Activated T-cell treated with anti-CD3 and anti-CD28 coated beads, Interleukin-2, amount 50 U/mL, for 72 hours (primary cell): ENCODE results near the gene CNGA4. TPM values are rescaled to one million over a fixed set of nuclear protein-coding genes. Genes with fewer than 3 reads are reported as not detected.
A peak's percentile ranks its signal among the peaks of the same experiment; 100 is the strongest.

Experiments used
- ATAC-seq, 2 donors: fragments of 150-1000 bp; cut with Tn5 transposase; replicated peaks in 1 of 2; 2 replicates each; pipeline ENCODE4 v1.10.0; 2021; ENCODE audit warnings: moderate library complexity in 2 of 2, mild to moderate bottlenecking in 1 of 2
- DNase-seq, 2 donors: peaks; one replicate each; pipeline ENCODE4 v3.0.0; 2021 to 2022; ENCODE audit warnings: mixed read lengths in 1 of 2
- H3K27ac Mint-ChIP-seq: one replicate; pipeline ENCODE4 v1.8.0; 2022; ENCODE audit warnings: mild to moderate bottlenecking, moderate library complexity, mixed read lengths
- H3K27me3 Mint-ChIP-seq: one replicate; pipeline ENCODE4 v1.8.0; 2022; ENCODE audit warnings: low read depth, mixed read lengths
- H3K36me3 Mint-ChIP-seq, 2 donors: one replicate each; pipeline ENCODE4 v1.8.0; 2022; ENCODE audit warnings: mixed read lengths in 2 of 2, mild to moderate bottlenecking in 1 of 2; ENCODE audit not compliant: insufficient read depth in 2 of 2
- H3K4me1 Mint-ChIP-seq: one replicate; pipeline ENCODE4 v1.8.0; 2022; ENCODE audit warnings: low read depth, mixed read lengths
- H3K4me3 Mint-ChIP-seq, 2 donors: one replicate each; pipeline ENCODE4 v1.8.0; 2022; ENCODE audit warnings: mild to moderate bottlenecking in 2 of 2, mixed read lengths in 2 of 2, moderate library complexity in 2 of 2
- H3K9me3 Mint-ChIP-seq, 2 donors: one replicate each; pipeline ENCODE4 v1.8.0; 2022; ENCODE audit warnings: mixed read lengths in 2 of 2
- total RNA-seq, 2 donors: library from RNA; stranded (reverse); gene quantifications; one replicate each; pipeline ENCODE4 v1.2.3, GENCODE V29; 2022

The CNGA4 gene, protein sequence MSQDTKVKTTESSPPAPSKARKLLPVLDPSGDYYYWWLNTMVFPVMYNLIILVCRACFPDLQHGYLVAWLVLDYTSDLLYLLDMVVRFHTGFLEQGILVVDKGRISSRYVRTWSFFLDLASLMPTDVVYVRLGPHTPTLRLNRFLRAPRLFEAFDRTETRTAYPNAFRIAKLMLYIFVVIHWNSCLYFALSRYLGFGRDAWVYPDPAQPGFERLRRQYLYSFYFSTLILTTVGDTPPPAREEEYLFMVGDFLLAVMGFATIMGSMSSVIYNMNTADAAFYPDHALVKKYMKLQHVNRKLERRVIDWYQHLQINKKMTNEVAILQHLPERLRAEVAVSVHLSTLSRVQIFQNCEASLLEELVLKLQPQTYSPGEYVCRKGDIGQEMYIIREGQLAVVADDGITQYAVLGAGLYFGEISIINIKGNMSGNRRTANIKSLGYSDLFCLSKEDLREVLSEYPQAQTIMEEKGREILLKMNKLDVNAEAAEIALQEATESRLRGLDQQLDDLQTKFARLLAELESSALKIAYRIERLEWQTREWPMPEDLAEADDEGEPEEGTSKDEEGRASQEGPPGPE
- total RNA-seq: under 1 TPM; 0.29 to 0.46 TPM

DNA sequence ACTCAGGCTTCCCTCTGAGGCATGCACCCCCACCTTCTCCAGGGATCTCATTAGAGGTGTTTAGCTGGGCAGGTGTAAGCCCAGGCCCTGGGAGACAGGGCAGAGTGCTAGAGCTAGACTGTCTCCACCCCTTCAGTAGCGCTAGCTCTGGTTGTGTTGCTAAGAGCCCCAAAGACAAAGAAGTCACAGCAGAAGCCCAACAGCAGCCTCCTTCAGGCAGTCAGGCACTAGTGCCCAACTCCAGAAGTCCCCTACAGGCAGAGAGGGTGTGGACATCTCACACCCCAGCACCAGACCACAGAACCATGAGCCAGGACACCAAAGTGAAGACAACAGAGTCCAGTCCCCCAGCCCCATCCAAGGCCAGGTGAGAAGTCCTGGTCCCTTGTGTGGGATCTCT is at the start of gene CNGA4:
CNGA4 (plus strand) TSS at position 188 of the 400 bp plus-strand sequence; CDS start at position 306, 118 bp downstream.
- Mint-ChIP-seq H3K4me1 (peaks cover 9% of the 10 kb centered on the region), H3K36me3 (peaks cover 0 to 1% of the 10 kb centered on the region in 2 donors), H3K27me3 (peaks cover 13% of the 10 kb centered on the region), H3K4me3 (no peak within 1 kb of the TSS), H3K9me3 (no peaks in the 10 kb centered on the region), H3K27ac (no peak within 1 kb of the TSS)
- DNase-seq (no peak), ATAC-seq (no peak)

DNA sequence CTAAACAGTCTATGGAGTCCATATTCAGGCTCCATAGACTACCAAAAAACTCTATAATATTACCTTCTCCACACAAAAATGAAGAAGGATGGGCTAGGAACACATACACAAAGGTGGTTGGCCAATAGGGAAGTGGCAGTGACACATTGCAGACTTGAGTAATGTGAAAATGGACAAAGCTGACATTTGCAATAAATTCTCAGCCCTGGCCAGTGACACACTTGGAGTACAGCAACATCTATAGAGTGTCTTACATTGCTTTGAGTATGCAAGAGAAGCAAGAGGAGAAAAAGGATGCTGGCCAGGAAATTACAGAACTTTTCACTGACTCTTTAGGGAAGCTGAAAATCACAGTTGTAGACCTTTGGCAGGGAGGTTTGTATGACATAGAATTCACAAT is 47.1 kb upstream of the CNGA4 start:
- H3K27me3 Mint-ChIP-seq: no peaks in the 10 kb centered on the region
- H3K4me1 Mint-ChIP-seq: peaks cover 18% of the 10 kb centered on the region

DNA sequence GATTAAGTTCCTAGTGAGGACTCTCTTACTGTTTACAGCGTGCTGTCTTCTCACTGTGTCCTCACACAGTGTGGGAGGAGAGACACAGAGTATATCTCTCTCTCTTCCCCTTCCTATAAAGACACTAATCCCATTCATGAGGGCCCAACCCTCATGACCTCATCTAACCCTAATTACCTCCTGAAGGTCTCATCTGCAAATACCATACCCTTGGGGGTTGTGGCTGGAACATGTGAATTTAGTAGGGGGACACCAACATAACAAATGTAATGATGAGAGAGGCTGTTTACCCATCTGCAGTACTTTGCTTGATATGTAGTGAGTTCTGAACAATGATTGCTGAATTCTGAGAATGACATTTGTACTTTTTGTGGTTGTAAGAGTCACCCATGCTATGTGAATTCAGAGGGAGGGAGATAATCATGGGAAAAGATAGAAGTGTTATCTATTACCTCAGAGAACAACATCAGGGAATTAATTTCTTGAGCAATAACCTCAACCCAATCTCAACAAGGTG is 44.8 kb upstream of the CNGA4 start:
- ATAC-seq (peak; percentile 55 to 61), DNase-seq (no peak)
- H3K27ac Mint-ChIP-seq: no peak overlapping the region
- peaks cover 37% of the 10 kb centered on the region for H3K4me1 Mint-ChIP-seq
- H3K27me3 Mint-ChIP-seq: peaks cover 7% of the 10 kb centered on the region
- H3K36me3 Mint-ChIP-seq: no peaks in the 10 kb centered on the region
- no peak overlapping the region for H3K4me3 Mint-ChIP-seq
- peaks cover 0 to 2% of the 10 kb centered on the region in 2 donors for H3K9me3 Mint-ChIP-seq

More for the DNA sequence above, 47.1 kb upstream of the CNGA4 start:
- Mint-ChIP-seq H3K27ac (no peak overlapping the region), H3K9me3 (peaks cover 0 to 2% of the 10 kb centered on the region in 2 donors), H3K4me3 (no peak overlapping the region), H3K36me3 (no peaks in the 10 kb centered on the region)
- DNase-seq: no peak
- no peak for ATAC-seq

DNA sequence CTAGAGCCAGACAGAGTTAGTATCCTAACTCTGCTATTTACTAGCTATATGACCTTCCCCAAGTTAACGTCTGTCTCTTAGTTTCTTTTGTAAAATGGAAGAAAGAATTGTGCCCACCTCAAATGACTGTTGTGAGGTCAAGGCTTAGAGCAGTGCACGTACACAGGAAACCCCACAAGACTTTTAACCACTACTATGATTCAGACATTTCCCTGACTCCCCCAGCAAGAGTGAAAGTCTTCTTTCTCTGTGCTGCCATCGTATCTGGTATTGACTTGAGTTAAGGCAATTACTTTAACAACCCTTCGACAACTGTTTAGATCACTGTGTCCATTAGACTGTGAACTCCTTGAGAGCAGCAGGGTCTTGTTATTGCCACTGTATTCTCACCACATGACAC is 42.5 kb upstream of the CNGA4 start:
- Mint-ChIP-seq H3K4me1 (peaks cover 47% of the 10 kb centered on the region), H3K27ac (peak overlapping the region; percentile 32), H3K27me3 (peaks cover 7% of the 10 kb centered on the region)

DNA sequence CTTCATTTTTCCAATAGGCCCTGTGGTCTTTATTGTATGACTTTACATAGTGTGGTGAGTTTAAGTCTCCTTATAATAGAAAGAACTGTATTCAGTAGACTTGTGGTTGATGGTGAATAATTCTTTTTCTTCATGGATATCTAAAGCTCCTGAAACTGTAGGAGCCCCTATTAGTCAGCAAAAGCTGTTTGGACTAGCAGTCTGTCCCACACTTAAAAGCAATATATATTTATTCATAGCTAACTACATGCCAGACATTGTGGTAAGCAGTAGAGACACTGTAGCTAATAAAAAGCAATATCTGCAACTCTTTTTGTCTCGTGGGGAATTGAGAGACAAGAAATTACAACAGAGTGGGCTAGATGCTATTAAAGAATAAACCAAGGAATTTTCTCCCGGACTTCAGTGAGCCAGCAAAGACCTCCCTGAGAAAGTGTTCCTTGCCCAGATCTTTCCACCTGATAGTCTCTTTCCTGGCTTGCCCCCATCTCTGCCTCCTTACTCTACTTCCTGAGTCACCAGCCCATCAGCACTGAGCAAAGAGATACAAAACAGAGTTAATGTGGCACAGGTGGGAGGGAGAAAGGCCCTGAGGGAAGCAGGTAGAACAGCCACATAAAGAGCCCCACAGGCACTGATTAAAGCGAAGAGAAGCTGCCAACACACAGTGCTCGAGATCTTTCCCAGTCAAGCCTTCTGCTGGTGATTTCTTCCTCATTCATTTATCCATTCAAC is 41.3 kb upstream of the CNGA4 start:
- H3K9me3 Mint-ChIP-seq: peaks cover 0 to 2% of the 10 kb centered on the region in 2 donors
- H3K36me3 Mint-ChIP-seq: no peaks in the 10 kb centered on the region
- ATAC-seq: no peak

More for the DNA sequence above, 42.5 kb upstream of the CNGA4 start:
- DNase-seq (peak; percentile 28 to 35), ATAC-seq (peak; percentile 85 to 86)
- H3K4me3 Mint-ChIP-seq: peak overlapping the region; percentile 34 to 72
- H3K9me3 Mint-ChIP-seq: peaks cover 0 to 2% of the 10 kb centered on the region in 2 donors
- no peaks in the 10 kb centered on the region for H3K36me3 Mint-ChIP-seq

DNA sequence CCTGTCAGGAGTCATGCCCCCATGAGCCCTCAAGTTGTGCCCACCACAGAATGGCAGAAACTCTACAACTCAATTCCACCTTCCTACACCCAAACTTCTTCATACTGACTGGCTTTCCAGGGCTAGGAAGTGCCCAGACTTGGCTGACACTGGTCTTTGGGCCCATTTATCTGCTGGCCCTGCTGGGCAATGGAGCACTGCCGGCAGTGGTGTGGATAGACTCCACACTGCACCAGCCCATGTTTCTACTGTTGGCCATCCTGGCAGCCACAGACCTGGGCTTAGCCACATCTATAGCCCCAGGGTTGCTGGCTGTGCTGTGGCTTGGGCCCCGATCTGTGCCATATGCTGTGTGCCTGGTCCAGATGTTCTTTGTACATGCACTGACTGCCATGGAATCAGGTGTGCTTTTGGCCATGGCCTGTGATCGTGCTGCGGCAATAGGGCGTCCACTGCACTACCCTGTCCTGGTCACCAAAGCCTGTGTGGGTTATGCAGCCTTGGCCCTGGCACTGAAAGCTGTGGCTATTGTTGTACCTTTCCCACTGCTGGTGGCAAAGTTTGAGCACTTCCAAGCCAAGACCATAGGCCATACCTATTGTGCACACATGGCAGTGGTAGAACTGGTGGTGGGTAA is 39.6 kb upstream of the CNGA4 start, which contains the start of gene OR52W1:
OR52W1 (plus strand) TSS at position 51 of the 637 bp plus-strand sequence; CDS start at position 51, 0 bp downstream.
- peaks cover 1 to 2% of the 10 kb centered on the region in 2 donors for H3K36me3 Mint-ChIP-seq
- H3K27ac Mint-ChIP-seq: no peak within 1 kb of the TSS
- peaks cover 7% of the 10 kb centered on the region for H3K27me3 Mint-ChIP-seq
- no peak within 1 kb of the TSS for H3K4me3 Mint-ChIP-seq
- peaks cover 72% of the 10 kb centered on the region for H3K4me1 Mint-ChIP-seq
- peaks cover 0 to 2% of the 10 kb centered on the region in 2 donors for H3K9me3 Mint-ChIP-seq
- ATAC-seq: no peak
- no peak for DNase-seq

More for the DNA sequence above, 41.3 kb upstream of the CNGA4 start:
- peak overlapping the region in 1 of 2 donors; percentile 49 for H3K4me3 Mint-ChIP-seq
- peaks cover 60% of the 10 kb centered on the region for H3K4me1 Mint-ChIP-seq
- peaks cover 7% of the 10 kb centered on the region for H3K27me3 Mint-ChIP-seq
- no peak for DNase-seq
- H3K27ac Mint-ChIP-seq: no peak overlapping the region

GRCh38 chr11:6200975-6201374 is 37.9 kb upstream of the CNGA4 start:
- Mint-ChIP-seq H3K9me3 (peaks cover 0 to 2% of the 10 kb centered on the region in 2 donors), H3K36me3 (peaks cover 1 to 2% of the 10 kb centered on the region in 2 donors), H3K4me1 (peaks cover 68% of the 10 kb centered on the region), H3K27ac (peak overlapping the region; percentile 49), H3K27me3 (peaks cover 7% of the 10 kb centered on the region), H3K4me3 (peak overlapping the region; percentile 17 to 35)
- DNase-seq: no peak
- ATAC-seq: no peak

DNA sequence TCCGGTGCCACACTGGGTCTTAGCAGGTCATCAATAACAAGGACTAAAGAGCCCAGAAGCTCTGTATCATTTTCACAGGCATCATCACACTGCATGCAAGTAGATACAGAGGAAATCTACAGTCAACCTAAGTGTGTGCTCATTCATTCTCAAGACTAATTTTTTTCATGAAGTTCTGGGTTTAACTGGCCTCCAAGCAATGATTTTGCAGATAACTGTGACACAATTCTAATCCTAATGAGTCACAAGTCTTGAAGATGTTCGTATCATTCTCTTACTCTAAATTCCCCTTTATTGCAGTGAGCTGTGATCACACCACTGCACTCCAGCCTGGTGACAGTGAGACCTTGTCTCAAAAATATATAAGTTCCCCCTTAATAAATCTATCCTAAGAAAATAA is 37.4 kb upstream of the CNGA4 start:
- H3K27ac Mint-ChIP-seq: no peak overlapping the region

DNA sequence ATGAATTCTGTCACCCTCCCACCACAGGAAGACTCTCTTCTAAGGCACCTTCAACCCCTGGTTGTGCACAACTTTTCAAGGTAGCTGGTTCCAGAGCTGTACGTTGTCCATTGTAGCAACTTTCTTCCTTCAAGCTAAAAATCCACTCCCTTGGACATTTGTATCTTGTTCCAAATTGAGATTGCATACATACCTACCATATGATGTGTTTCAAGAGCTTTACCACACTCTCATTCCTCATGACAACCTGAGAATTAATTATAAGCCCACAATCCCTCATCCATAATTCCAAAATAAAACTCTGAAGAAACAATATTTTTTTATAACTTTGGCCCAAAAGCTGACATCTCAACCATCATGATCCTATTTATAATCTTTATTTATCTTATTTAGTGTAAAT is 36.8 kb upstream of the CNGA4 start:
- peaks cover 1 to 2% of the 10 kb centered on the region in 2 donors for H3K36me3 Mint-ChIP-seq
- no peak for DNase-seq
- no peak for ATAC-seq
- peaks cover 7% of the 10 kb centered on the region for H3K27me3 Mint-ChIP-seq
- no peak overlapping the region for H3K27ac Mint-ChIP-seq
- no peak overlapping the region for H3K4me3 Mint-ChIP-seq
- H3K4me1 Mint-ChIP-seq: peaks cover 57% of the 10 kb centered on the region
- no peaks in the 10 kb centered on the region for H3K9me3 Mint-ChIP-seq

More for the DNA sequence above, 37.4 kb upstream of the CNGA4 start:
- DNase-seq (no peak), ATAC-seq (peak; percentile 81 to 84)
- H3K4me3 Mint-ChIP-seq: peak overlapping the region; percentile 17 to 35
- peaks cover 63% of the 10 kb centered on the region for H3K4me1 Mint-ChIP-seq
- no peaks in the 10 kb centered on the region for H3K9me3 Mint-ChIP-seq
- H3K27me3 Mint-ChIP-seq: peaks cover 7% of the 10 kb centered on the region
- H3K36me3 Mint-ChIP-seq: peaks cover 1 to 2% of the 10 kb centered on the region in 2 donors

- peak; percentile 27 to 33 for ATAC-seq
- Mint-ChIP-seq H3K27me3 (peaks cover 3% of the 10 kb centered on the region), H3K4me3 (peak overlapping the region; percentile 11 to 15), H3K27ac (peak overlapping the region; percentile 29), H3K36me3 (peaks cover 1 to 2% of the 10 kb centered on the region in 2 donors), H3K9me3 (no peaks in the 10 kb centered on the region), H3K4me1 (peaks cover 45% of the 10 kb centered on the region)
- DNase-seq: no peak
Observed at GRCh38 chr11:6203327-6203726, 35.6 kb upstream of the CNGA4 start.

DNA sequence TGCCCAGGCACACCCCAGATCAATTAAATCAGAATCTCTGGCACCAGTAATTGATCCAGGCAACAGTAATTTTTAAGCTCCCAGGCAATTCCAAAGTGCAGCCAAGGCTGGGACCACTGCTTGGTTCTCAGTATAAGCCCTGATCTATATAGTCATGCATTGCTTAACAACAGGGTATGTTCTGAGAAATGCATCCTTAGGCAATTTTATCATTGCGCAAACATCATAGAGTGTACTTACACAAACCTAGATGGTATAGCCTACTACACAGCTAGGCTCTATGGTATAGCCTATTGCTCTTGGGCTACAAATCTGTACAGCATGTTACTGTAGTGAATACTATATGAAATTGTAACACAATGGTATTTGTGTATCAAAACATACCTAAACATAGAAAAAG is 34.2 kb upstream of the CNGA4 start:
- Mint-ChIP-seq H3K27ac (no peak overlapping the region), H3K36me3 (peaks cover 2 to 5% of the 10 kb centered on the region in 2 donors), H3K4me1 (peaks cover 42% of the 10 kb centered on the region), H3K27me3 (no peaks in the 10 kb centered on the region), H3K4me3 (no peak overlapping the region), H3K9me3 (no peaks in the 10 kb centered on the region)
- ATAC-seq (no peak), DNase-seq (no peak)

- Mint-ChIP-seq H3K4me1 (peaks cover 41% of the 10 kb centered on the region), H3K4me3 (no peak within 1 kb of the TSS), H3K27me3 (no peaks in the 10 kb centered on the region), H3K9me3 (no peaks in the 10 kb centered on the region), H3K36me3 (peaks cover 2 to 5% of the 10 kb centered on the region in 2 donors), H3K27ac (no peak within 1 kb of the TSS)
- no peak for DNase-seq
- no peak for ATAC-seq
Observed at GRCh38 chr11:6205366-6205765, 33.5 kb upstream of the CNGA4 start, which contains the start of gene C11orf42. Gene C11orf42 (plus strand): TSS chr11:6205557. CDS start chr11:6205616, 59 bp downstream.
